WTC11 (cell line): Measurements from ENCODE around the gene ZNF710.

Experiments used
- CTCF ChIP-seq: fragments of 200-600 bp; IDR thresholded peaks from 2 replicates; pipeline ENCODE4 v1.8.0; 2022; ENCODE audit warnings: antibody characterized with exemption
- JUN ChIP-seq: sonication (generic); formaldehyde crosslinking; IDR thresholded peaks from 2 replicates; pipeline ENCODE4 v1.8.0; 2023; ENCODE audit warnings: mild to moderate bottlenecking, missing genetic modification reagents
- MLX ChIP-seq: sonication (generic); formaldehyde crosslinking; IDR thresholded peaks from 2 replicates; pipeline ENCODE4 v1.8.1; 2023; ENCODE audit warnings: mild to moderate bottlenecking, missing genetic modification reagents, moderate library complexity
- NR2C2 ChIP-seq: sonication (generic); formaldehyde crosslinking; IDR thresholded peaks from 2 replicates; pipeline ENCODE4 v1.8.0; 2022; ENCODE audit warnings: mild to moderate bottlenecking, missing genetic modification reagents
- SP1 ChIP-seq: sonication (generic); formaldehyde crosslinking; conservative IDR thresholded peaks from 2 replicates; pipeline ENCODE4 v1.8.1; 2022; ENCODE audit warnings: missing genetic modification reagents
- ZSCAN18 ChIP-seq: fragments of 250-450 bp; sonication (Bioruptor Pico); IDR thresholded peaks from 2 replicates; pipeline ENCODE4 v2.1.2; 2022; ENCODE audit warnings: mild to moderate bottlenecking, moderate library complexity

GRCh38 chr15:89978914-89979313 lies 22.2 kb upstream of the ZNF710 start:
- TF ChIP-seq CTCF (no peak), NR2C2 (no peak), JUN (CRISPR knock-in tag) (no peak), SP1 (CRISPR knock-in tag) (no peak), ZSCAN18 (CRISPR knock-in tag) (no peak), MLX (CRISPR knock-in tag) (no peak)
